ENCODE measurements around the gene OSBPL1A.
A peak's percentile ranks its signal among the peaks of the same experiment; 100 is the strongest.
"Not testable (repeated sequence)": the region's sequence is repeated elsewhere in the genome, so short reads cannot be mapped to it uniquely, and the experiment has no call there.

Gene OSBPL1A

GRCh38 chr18:24187049-24187448, 210.6 kb downstream of the OSBPL1A start:
- no peak for DNase-seq (ENCODE audit: low spot score)

- no peak for DNase-seq (ENCODE audit: low spot score)
These were observed 211.8 kb downstream of the OSBPL1A start for GRCh38 chr18:24185805-24186204.

- no peak for DNase-seq (ENCODE audit: low spot score)
These were observed 215.8 kb downstream of the OSBPL1A start for GRCh38 chr18:24181806-24182205.

- no peak for DNase-seq (ENCODE audit: low spot score)
These were observed 217.6 kb downstream of the OSBPL1A start for GRCh38 chr18:24180048-24180447.

GRCh38 chr18:24177499-24178133, 220.0 kb downstream of the OSBPL1A start:
- no peak for DNase-seq (ENCODE audit: low spot score)

GRCh38 chr18:24176727-24177416, 220.8 kb downstream of the OSBPL1A start:
- DNase-seq (ENCODE audit: low spot score), result peak; percentile 19

GRCh38 chr18:24173997-24174396, 223.6 kb downstream of the OSBPL1A start:
- no peak for DNase-seq (ENCODE audit: low spot score)

GRCh38 chr18:24170360-24170759, 227.3 kb downstream of the OSBPL1A start:
- no peak for DNase-seq (ENCODE audit: low spot score)

- DNase-seq (ENCODE audit: low spot score), result no peak
These were observed 229.1 kb downstream of the OSBPL1A start for GRCh38 chr18:24168496-24168895.

- DNase-seq (ENCODE audit: low spot score), result no peak
These were observed 236.3 kb downstream of the OSBPL1A start for GRCh38 chr18:24161304-24161703.

GRCh38 chr18:24160086-24160485, 237.5 kb downstream of the OSBPL1A start:
- no peak for DNase-seq (ENCODE audit: low spot score)

GRCh38 chr18:24157855-24158254, 239.8 kb downstream of the OSBPL1A start:
- no peak for DNase-seq (ENCODE audit: low spot score)

- no peak for DNase-seq (ENCODE audit: low spot score)
These were observed 244.2 kb downstream of the OSBPL1A start for GRCh38 chr18:24153397-24153796.

GRCh38 chr18:24149591-24149990, 248.0 kb downstream of the OSBPL1A start:
- not testable (repeated sequence) for DNase-seq (ENCODE audit: low spot score)

GRCh38 chr18:24142376-24142775, 255.2 kb downstream of the OSBPL1A start:
- DNase-seq (ENCODE audit: low spot score), result no peak

GRCh38 chr18:24140697-24141096, 256.9 kb downstream of the OSBPL1A start:
- no peak for DNase-seq (ENCODE audit: low spot score)

- peak; percentile 75 for DNase-seq (ENCODE audit: low spot score)
These were observed 258.6 kb downstream of the OSBPL1A start, which contains the start of gene CABYR for GRCh38 chr18:24138789-24139616. Gene CABYR (plus strand): TSS chr18:24139062. CDS start chr18:24143115, 4,053 bp downstream.

- DNase-seq (ENCODE audit: low spot score), result no peak
These were observed 259.2 kb downstream of the OSBPL1A start for GRCh38 chr18:24138409-24138788.

- DNase-seq (ENCODE audit: low spot score), result peak; percentile 25
These were observed 260.7 kb downstream of the OSBPL1A start for GRCh38 chr18:24136967-24137373.

- no peak for DNase-seq (ENCODE audit: low spot score)
These were observed 267.1 kb downstream of the OSBPL1A start for GRCh38 chr18:24130494-24130893.

GRCh38 chr18:24128700-24129099, 268.9 kb downstream of the OSBPL1A start:
- DNase-seq (ENCODE audit: low spot score), result no peak

- no peak for DNase-seq (ENCODE audit: low spot score)
These were observed 269.9 kb downstream of the OSBPL1A start for GRCh38 chr18:24127735-24128134.
